GM19463 (cell line): ENCODE results near the gene FAXC.
"Not testable (repeated sequence)": the region's sequence is repeated elsewhere in the genome, so short reads cannot be mapped to it uniquely, and the experiment has no call there.

Source experiments
- ATAC-seq: cut with Tn5 transposase; IDR thresholded peaks from one replicate; pipeline ENCODE4 v1.9.1; 2021; ENCODE audit warnings: mild to moderate bottlenecking, moderate library complexity; ENCODE audit not compliant: unreplicated experiment

The FAXC gene

GRCh38 chr6:99289701-99290100 lies 59.8 kb downstream of the FAXC start:
- ATAC-seq = no peak

DNA sequence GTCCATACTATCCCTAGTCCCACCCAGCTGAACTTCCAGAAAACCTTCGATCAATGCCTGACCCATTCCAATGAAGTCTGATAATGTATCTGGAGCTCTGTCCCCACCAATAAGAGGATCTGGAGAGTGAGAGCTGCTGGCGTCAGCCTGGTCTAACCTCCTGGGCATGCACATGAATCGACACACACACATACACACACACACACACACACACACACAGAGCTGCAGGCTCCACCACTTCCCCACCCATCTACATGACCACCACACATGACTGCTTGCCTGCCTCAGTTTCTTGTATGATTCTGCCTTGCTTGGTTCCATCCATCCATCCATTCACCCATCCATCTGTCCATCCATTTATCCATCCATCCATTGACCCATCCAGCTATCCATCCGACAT lies 60.8 kb downstream of the FAXC start:
- ATAC-seq = no peak

- no peak for ATAC-seq
Observed at GRCh38 chr6:99287523-99287922, 62.0 kb downstream of the FAXC start.

DNA sequence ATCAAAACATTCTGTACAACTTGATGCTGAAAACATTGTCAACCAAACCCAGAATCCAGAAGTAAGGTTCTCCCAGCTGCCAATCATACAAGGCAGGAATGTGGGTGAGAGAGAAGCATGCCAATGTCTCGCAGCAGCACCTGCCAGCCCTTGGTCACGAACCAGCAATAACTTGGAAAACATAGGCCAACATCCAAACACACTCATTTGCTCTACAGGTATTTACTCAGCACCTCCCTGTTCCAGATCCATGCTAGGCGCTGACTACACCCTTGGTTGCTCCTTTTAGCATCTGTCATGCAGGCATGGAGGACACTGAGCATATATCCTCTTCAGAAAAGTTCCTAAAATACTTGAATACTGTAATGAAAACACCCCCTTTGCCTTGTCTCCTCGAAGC lies 63.6 kb downstream of the FAXC start:
- no peak for ATAC-seq

- ATAC-seq = no peak
Observed at GRCh38 chr6:99282479-99283062, 66.9 kb downstream of the FAXC start.

- no peak for ATAC-seq
Observed at GRCh38 chr6:99276747-99277146, 72.7 kb downstream of the FAXC start.

- ATAC-seq = no peak
Observed at GRCh38 chr6:99270826-99271225, 78.6 kb downstream of the FAXC start.

- ATAC-seq = no peak
Observed at GRCh38 chr6:99270030-99270429, 79.4 kb downstream of the FAXC start.

DNA sequence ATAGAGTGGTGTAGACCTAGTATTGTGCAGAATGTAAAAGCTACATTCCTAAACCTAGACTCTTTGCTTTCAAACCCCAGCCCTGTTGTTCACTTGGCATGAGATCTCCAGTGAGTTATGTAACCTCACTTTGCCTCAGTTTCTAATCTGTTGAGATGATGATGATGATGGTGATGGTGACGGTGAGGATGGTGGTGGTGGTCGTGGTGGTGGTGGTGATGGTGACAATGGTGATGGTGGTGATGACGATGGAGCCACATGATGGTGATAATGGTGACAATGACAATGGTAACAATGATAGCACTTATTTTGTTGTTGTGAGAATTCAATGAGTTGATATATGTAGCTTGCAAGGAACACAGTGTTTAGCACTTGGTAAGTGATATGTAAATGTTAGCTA lies 80.3 kb downstream of the FAXC start:
- no peak for ATAC-seq

DNA sequence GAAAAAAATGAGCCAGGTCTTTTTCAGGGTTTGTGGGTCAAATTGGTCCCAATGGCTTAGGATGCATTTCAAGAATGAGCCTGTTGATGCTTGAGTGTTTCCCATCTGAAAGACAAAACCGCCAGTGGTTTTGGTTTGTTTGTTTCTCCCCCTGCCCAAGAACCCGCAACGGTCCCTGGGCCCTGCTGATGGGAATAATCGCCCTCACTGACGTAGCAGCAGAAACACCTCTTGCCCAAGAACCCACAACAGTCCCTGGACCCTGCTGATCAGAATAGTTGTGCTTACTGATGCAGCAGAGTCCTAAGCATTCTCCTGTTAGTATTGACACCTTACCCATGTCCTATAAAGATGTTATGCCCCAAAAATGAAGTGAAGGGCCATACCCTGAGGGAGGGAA lies 82.5 kb downstream of the FAXC start:
- not testable (repeated sequence) for ATAC-seq

GRCh38 chr6:99265447-99265846 lies 84.0 kb downstream of the FAXC start:
- not testable (repeated sequence) for ATAC-seq

DNA sequence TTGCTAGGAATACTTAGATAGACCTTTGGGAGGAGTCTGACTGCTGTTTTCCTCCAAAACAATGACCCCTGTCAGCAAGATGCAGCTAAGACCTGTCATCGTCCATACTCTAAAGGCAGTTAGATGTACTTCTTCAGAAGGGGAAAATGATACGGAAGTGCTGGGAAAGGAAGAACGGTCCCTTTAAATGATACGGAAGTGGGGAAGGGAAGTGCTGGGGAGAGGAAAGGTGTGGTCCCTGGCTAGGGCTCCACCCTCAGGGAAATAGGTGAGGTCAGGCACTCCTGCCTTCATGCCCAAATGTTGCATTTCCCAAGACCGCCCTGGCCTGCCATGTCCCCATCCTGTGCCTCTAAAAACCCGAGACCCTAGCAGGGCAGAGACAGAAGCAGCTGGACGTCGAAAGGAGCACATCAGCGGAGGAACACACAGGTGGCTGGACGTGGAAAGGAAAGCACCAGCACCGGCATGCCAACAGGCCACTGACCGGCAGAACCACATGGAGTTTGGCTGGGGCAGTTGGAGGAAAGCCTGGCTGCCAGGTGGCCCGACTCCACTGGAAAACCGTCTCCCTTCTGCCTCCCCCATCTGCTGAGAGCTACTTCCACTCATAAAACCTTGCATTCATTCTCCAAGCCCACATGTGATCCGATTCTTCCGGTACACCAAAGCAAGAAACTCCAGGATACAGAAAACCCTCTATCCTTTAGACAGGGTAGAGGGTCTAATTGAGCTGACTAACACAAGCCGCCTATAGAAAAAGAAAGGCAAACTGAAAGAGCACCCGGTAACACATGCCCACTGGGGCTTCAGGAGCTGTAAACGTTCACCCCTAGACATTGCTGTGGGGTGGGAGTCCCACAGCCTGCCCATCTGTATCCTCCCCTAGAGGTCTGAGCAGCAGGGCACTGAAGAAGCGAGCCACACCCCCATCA lies 94.6 kb downstream of the FAXC start:
- ATAC-seq = no peak

DNA sequence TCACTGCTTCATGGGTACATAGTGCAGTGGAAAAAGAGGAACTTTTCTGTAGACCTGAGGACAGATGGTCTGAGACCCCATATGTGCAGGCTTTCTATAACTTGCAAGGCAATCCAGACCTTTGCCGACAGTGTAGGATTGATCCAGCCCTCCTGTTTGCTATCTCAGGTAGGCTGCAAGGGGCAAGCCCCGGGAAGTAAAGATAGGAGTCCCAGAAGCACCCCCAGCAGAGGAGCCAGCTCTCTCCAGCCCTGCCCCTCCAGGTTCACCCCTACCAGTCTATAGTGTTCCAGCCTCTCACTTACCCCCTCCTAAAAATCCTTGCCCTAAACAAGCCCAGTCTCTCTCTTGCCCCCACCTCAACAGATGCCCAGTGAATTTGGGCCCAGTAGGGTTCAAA lies 96.2 kb downstream of the FAXC start:
- ATAC-seq = no peak

DNA sequence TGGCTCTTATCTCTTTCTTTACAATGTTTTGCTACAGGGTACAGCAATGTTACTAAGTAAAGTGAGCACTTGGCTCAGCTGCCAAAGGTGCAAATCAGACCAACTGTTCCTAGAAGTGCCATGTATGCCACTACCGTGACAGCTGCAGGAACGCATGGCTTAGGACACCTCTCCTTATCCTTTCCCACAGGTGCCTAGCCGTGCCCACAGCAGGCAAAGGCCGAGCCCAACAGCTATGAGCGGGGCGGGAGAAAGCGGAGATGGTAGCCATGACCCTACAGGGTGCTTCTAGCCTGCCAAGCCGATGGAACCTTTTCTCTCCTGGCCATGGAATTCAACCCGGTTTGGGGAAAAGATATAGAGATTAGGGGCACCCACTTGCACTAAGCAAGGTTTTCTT lies 97.1 kb downstream of the FAXC start:
- ATAC-seq = no peak

- ATAC-seq = no peak
Observed at GRCh38 chr6:99250476-99250875, 99.0 kb downstream of the FAXC start.

GRCh38 chr6:99246602-99247001 lies 102.9 kb downstream of the FAXC start:
- no peak for ATAC-seq

GRCh38 chr6:99241905-99242534 lies 107.5 kb downstream of the FAXC start:
- no peak for ATAC-seq

DNA sequence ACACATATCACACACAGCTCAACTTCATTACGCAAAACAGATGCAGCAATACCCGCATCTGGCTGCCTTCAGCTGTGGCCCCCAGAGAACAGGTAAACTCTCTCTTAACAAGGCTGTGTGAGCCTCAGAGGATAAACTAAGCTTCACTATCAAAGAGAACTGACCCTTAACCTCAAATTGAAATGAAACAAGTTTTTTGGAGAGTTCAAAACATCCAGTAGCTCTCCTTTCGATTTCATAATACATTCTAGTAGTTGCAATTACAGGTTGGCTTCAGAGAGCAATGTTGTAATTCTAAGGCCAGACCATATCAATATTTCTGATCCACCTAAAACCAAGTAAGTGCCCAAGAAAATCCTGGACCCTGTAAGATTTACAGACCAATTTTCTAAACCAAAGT lies 113.5 kb downstream of the FAXC start:
- no peak for ATAC-seq

GRCh38 chr6:99233219-99233618 lies 116.3 kb downstream of the FAXC start:
- ATAC-seq = no peak

DNA sequence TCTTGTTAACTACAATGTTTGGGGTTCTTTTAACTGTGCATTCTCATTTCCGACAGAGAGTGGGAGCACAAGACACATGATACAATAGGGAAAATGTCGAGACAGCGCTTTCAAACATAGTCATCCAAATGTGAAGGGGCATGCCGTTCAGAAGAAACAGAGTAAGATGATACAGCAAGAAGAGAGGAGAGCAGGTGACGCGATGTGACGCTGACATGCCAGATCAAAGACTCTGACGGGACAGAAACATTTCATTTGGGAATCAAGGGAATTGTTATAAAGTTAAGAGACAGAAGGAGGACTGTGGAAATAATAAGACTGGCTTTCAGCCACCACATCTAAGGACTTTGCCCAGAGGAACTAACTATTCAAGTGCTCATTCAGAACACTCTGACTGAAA lies 117.4 kb downstream of the FAXC start:
- ATAC-seq = no peak

- no peak for ATAC-seq
Observed at GRCh38 chr6:99225172-99225571, 124.3 kb downstream of the FAXC start.
